Measurements from ENCODE around the gene MAP1LC3B.

The MAP1LC3B gene

GRCh38 chr16:87410530-87410929, 18.4 kb downstream of the MAP1LC3B start:
- no peak for TF ChIP-seq SUZ12 (IDR thresholded peaks at IDR 0.05)
- no peak for TF ChIP-seq BHLHE40 (IDR thresholded peaks at IDR 0.05; ENCODE audit: borderline replicate concordance)
- TF ChIP-seq FOXM1 (IDR thresholded peaks at IDR 0.05; ENCODE audit: borderline replicate concordance) = no peak
- no peak for DNase-seq (ENCODE audit: extremely low spot score)
- POLR2A ChIA-PET = no interaction called here
- CTCF ChIA-PET = no interaction called here

GRCh38 chr16:87410968-87411367, 18.8 kb downstream of the MAP1LC3B start:
- no peak for TF ChIP-seq FOXK2 (IDR thresholded peaks at IDR 0.05)
- TF ChIP-seq SUZ12 (IDR thresholded peaks at IDR 0.05) = no peak
- TF ChIP-seq ZNF384 (IDR thresholded peaks at IDR 0.05) = no peak
- TF ChIP-seq TARDBP (IDR thresholded peaks at IDR 0.05) = no peak
- TF ChIP-seq ELF4 (IDR thresholded peaks at IDR 0.05) = no peak
- TF ChIP-seq SP1 (IDR thresholded peaks at IDR 0.05) = no peak
- TF ChIP-seq HDGF (IDR thresholded peaks at IDR 0.05; ENCODE audit: borderline replicate concordance) = no peak
- no peak for TF ChIP-seq ARNT (IDR thresholded peaks at IDR 0.05)
- no peak for TF ChIP-seq PKNOX1 (IDR thresholded peaks at IDR 0.05)
- no peak for TF ChIP-seq CTBP1 (IDR thresholded peaks at IDR 0.05; ENCODE audit: borderline replicate concordance)
- ChIA-PET CTCF (no interaction called here), POLR2A (no interaction called here)
- DNase-seq (ENCODE audit: extremely low spot score) = no peak

- POLR2A ChIA-PET = no interaction called here
- CTCF ChIA-PET = no interaction called here
- no peak for DNase-seq (ENCODE audit: extremely low spot score)
- no peak for TF ChIP-seq ELF4 (IDR thresholded peaks at IDR 0.05)
Measured at GRCh38 chr16:87411375-87412271, 19.5 kb downstream of the MAP1LC3B start.

GRCh38 chr16:87412371-87412995, 20.3 kb downstream of the MAP1LC3B start:
- POLR2A ChIA-PET = no interaction called here
- no peak for DNase-seq (ENCODE audit: extremely low spot score)
- CTCF ChIA-PET = no interaction called here
- TF ChIP-seq FOXK2 (IDR thresholded peaks at IDR 0.05) (no peak), TARDBP (IDR thresholded peaks at IDR 0.05) (no peak), ARNT (IDR thresholded peaks at IDR 0.05) (no peak), FOXA1 (IDR thresholded peaks at IDR 0.05) (no peak), HDGF (IDR thresholded peaks at IDR 0.05; ENCODE audit: borderline replicate concordance) (no peak), BHLHE40 (IDR thresholded peaks at IDR 0.05; ENCODE audit: borderline replicate concordance) (no peak), CTBP1 (IDR thresholded peaks at IDR 0.05; ENCODE audit: borderline replicate concordance) (no peak), L3MBTL2 (conservative IDR thresholded peaks at IDR 0.05) (no peak), SUZ12 (IDR thresholded peaks at IDR 0.05) (no peak), PKNOX1 (IDR thresholded peaks at IDR 0.05) (no peak), ZNF384 (IDR thresholded peaks at IDR 0.05) (no peak), ELF4 (IDR thresholded peaks at IDR 0.05) (no peak), SP1 (IDR thresholded peaks at IDR 0.05) (no peak), LEF1 (IDR thresholded peaks at IDR 0.05; ENCODE audit: borderline replicate concordance) (no peak), FOXM1 (IDR thresholded peaks at IDR 0.05; ENCODE audit: borderline replicate concordance) (no peak), NFRKB (IDR thresholded peaks at IDR 0.05) (no peak)

- CTCF ChIA-PET = no interaction called here
- POLR2A ChIA-PET = no interaction called here
- no peak for DNase-seq (ENCODE audit: extremely low spot score)
- TF ChIP-seq SP1 (IDR thresholded peaks at IDR 0.05) (no peak), TARDBP (IDR thresholded peaks at IDR 0.05) (no peak), FOXM1 (IDR thresholded peaks at IDR 0.05; ENCODE audit: borderline replicate concordance) (no peak), SUZ12 (IDR thresholded peaks at IDR 0.05) (no peak), FOXA1 (IDR thresholded peaks at IDR 0.05) (no peak), CTBP1 (IDR thresholded peaks at IDR 0.05; ENCODE audit: borderline replicate concordance) (no peak), ELF4 (IDR thresholded peaks at IDR 0.05) (no peak), LEF1 (IDR thresholded peaks at IDR 0.05; ENCODE audit: borderline replicate concordance) (no peak), BHLHE40 (IDR thresholded peaks at IDR 0.05; ENCODE audit: borderline replicate concordance) (no peak), L3MBTL2 (conservative IDR thresholded peaks at IDR 0.05) (no peak), FOXK2 (IDR thresholded peaks at IDR 0.05) (no peak), HDGF (IDR thresholded peaks at IDR 0.05; ENCODE audit: borderline replicate concordance) (no peak), PKNOX1 (IDR thresholded peaks at IDR 0.05) (no peak), ARNT (IDR thresholded peaks at IDR 0.05) (no peak)
Measured at GRCh38 chr16:87412996-87413421, 20.9 kb downstream of the MAP1LC3B start.

GRCh38 chr16:87414251-87414680, 22.1 kb downstream of the MAP1LC3B start:
- DNase-seq (ENCODE audit: extremely low spot score) = no peak
- CTCF ChIA-PET = no interaction called here
- POLR2A ChIA-PET = no interaction called here
- TF ChIP-seq FOXK2 (IDR thresholded peaks at IDR 0.05) (no peak), L3MBTL2 (conservative IDR thresholded peaks at IDR 0.05) (no peak), ZNF384 (IDR thresholded peaks at IDR 0.05) (no peak), TARDBP (IDR thresholded peaks at IDR 0.05) (no peak), FOXM1 (IDR thresholded peaks at IDR 0.05; ENCODE audit: borderline replicate concordance) (no peak), NFRKB (IDR thresholded peaks at IDR 0.05) (no peak), ARNT (IDR thresholded peaks at IDR 0.05) (no peak), LEF1 (IDR thresholded peaks at IDR 0.05; ENCODE audit: borderline replicate concordance) (no peak), SP1 (IDR thresholded peaks at IDR 0.05) (no peak), ELF4 (IDR thresholded peaks at IDR 0.05) (no peak), CTBP1 (IDR thresholded peaks at IDR 0.05; ENCODE audit: borderline replicate concordance) (no peak), FOXA1 (IDR thresholded peaks at IDR 0.05) (no peak), HDGF (IDR thresholded peaks at IDR 0.05; ENCODE audit: borderline replicate concordance) (no peak), PKNOX1 (IDR thresholded peaks at IDR 0.05) (no peak), SUZ12 (IDR thresholded peaks at IDR 0.05) (no peak), BHLHE40 (IDR thresholded peaks at IDR 0.05; ENCODE audit: borderline replicate concordance) (no peak)
